K562 (cell line): ENCODE results near the gene ZFTA. TPM values are rescaled to one million over a fixed set of nuclear protein-coding genes. Genes with fewer than 3 reads are reported as not detected.
A peak's percentile ranks its signal among the peaks of the same experiment; 100 is the strongest.

Source experiments
- GTF2A2 ChIP-seq: IDR thresholded peaks from 2 replicates; pipeline ENCODE4 v1.6.1; 2016; ENCODE audit warnings: mild to moderate bottlenecking, missing genetic modification characterization, missing compliant biosample characterization
- HCFC1 ChIP-seq: IDR thresholded peaks from 2 replicates; pipeline ENCODE4 v1.6.1; 2012; ENCODE audit warnings: low read depth, low read length, improper control_type of control experiment
- HDAC2 ChIP-seq: fragments of 450-650 bp; IDR thresholded peaks from 2 replicates; pipeline ENCODE4 v1.6.1; 2016; ENCODE audit warnings: mild to moderate bottlenecking
- MTF1 ChIP-seq: fragments of 250-450 bp; sonication (Bioruptor Pico); IDR thresholded peaks from 2 replicates; pipeline ENCODE4 v1.9.0; 2021; ENCODE audit warnings: moderate library complexity, mild to moderate bottlenecking, inconsistent platforms, borderline replicate concordance
- NFATC3 ChIP-seq: fragments of 450-650 bp; IDR thresholded peaks from 2 replicates; pipeline ENCODE4 v1.6.1; 2017; ENCODE audit warnings: mild to moderate bottlenecking
- SAFB ChIP-seq: fragments of 200-400 bp; formaldehyde crosslinking; IDR thresholded peaks from 2 replicates; pipeline ENCODE4 v1.6.1; 2017; ENCODE audit warnings: low read depth, low read length, borderline replicate concordance
- TCF7L2 ChIP-seq: fragments of 150-350 bp; IDR thresholded peaks from 2 replicates; pipeline ENCODE4 v1.6.1; 2016; ENCODE audit warnings: low read depth, mild to moderate bottlenecking, low read length, moderate library complexity
- THRA ChIP-seq: fragments of 450-650 bp; IDR thresholded peaks from 2 replicates; pipeline ENCODE4 v1.6.1; 2017; ENCODE audit warnings: mild to moderate bottlenecking, moderate library complexity
- ZBED1 ChIP-seq: IDR thresholded peaks from 2 replicates; pipeline ENCODE4 v1.6.1; 2014
- ZNF197 ChIP-seq: fragments of 200-800 bp; sonication (Bioruptor generic); IDR thresholded peaks from 2 replicates; pipeline ENCODE4 v1.6.1; 2016; ENCODE audit warnings: low read depth, missing genetic modification characterization, missing compliant biosample characterization
- polyA plus RNA-seq, 8 experiments: library from polyadenylated mRNA; depleted of rRNA in 4 of 8; stranded (reverse) in 5 of 8; unstranded in 3 of 8; fragments of >200 nt; fragmentation: Nextera tagmentation in 2 of 8; fragmentation: Illumina TruSeq in 1 of 8; extraction: Ambion mirVana in 2 of 8; extraction: Trizol in 1 of 8; gene quantifications; 2 replicates each; pipeline versions ENCODE4 v1.2.1 to v1.2.3, GENCODE V29; 2011 to 2014; ENCODE audit warnings: inconsistent platforms in 1 of 8, missing spikeins in 1 of 8
- total RNA-seq, 7 experiments: library from RNA; depleted of rRNA in 6 of 7; stranded (reverse); fragments of >200 nt in 6 of 7; fragmentation: Illumina TruSeq in 2 of 7; extraction: Trizol in 2 of 7; gene quantifications; 2 replicates each; pipeline versions ENCODE4 v1.2.1 to v1.2.3, GENCODE V29; 2011 to 2021; ENCODE audit warnings: low replicate concordance in 1 of 7

Gene ZFTA
- total and polyA plus RNA-seq, 9 of the 15 experiments (the other 6 are each of a cell fraction or from before 2014, with no cell fraction given), result 0.45 to 12.3 (median 2.9) TPM

- TF ChIP-seq SAFB, result no peak
- no peak for TF ChIP-seq GTF2A2 (tag)
- TF ChIP-seq THRA, result no peak
- TF ChIP-seq TCF7L2, result no peak
- TF ChIP-seq HDAC2, result 0 out of 2 replicates have a peak, but pooled peaks have one; percentile 10
- no peak for TF ChIP-seq MTF1 (CRISPR knock-in tag)
- no peak for TF ChIP-seq ZNF197 (CRISPR knock-in tag)
- TF ChIP-seq HCFC1, result no peak
- no peak for TF ChIP-seq ZBED1
- no peak for TF ChIP-seq NFATC3
These were observed 23.0 kb downstream of the ZFTA start (continued) for GRCh38 chr11:63745304-63746170.
